BE2C (cell line): ENCODE data around the gene CKMT2.

ENCODE experiments used
- DNase-seq: peaks from one replicate; pipeline ENCODE4 v3.0.0-alpha.2; 2020
- H3K27me3 ChIP-seq: fragments of 250-450 bp; sonication (Bioruptor Pico); 2 replicates; pipeline ENCODE4 v1.5.1; 2020; ENCODE audit warnings: mild to moderate bottlenecking
- H3K36me3 ChIP-seq: fragments of 250-450 bp; sonication (Bioruptor Pico); 2 replicates; pipeline ENCODE4 v1.5.1; 2020; ENCODE audit warnings: mild to moderate bottlenecking
- H3K4me1 ChIP-seq: fragments of 250-450 bp; sonication (Bioruptor Pico); 2 replicates; pipeline ENCODE4 v1.5.1; 2020
- H3K4me3 ChIP-seq: 2 replicates; pipeline ENCODE4 v1.5.1; 2011; ENCODE audit warnings: low read depth, low read length
- H3K9me3 ChIP-seq: fragments of 250-450 bp; sonication (Bioruptor Pico); 2 replicates; pipeline ENCODE4 v1.5.1; 2020
- CTCF ChIP-seq: IDR thresholded peaks from 2 replicates; pipeline ENCODE4 v1.5.1; 2012; ENCODE audit warnings: mild to moderate bottlenecking, low read depth, low read length

The CKMT2 gene

GRCh38 chr5:81209386-81209785 lies 23.7 kb upstream of the CKMT2 start:
- H3K27me3 ChIP-seq, result no peaks in the 10 kb centered on the region
- no peak for DNase-seq
- no peaks in the 10 kb centered on the region for H3K4me1 ChIP-seq
- TF ChIP-seq CTCF, result no peak
- no peaks in the 10 kb centered on the region for H3K36me3 ChIP-seq
- no peaks in the 10 kb centered on the region for H3K9me3 ChIP-seq
- H3K4me3 ChIP-seq, result no peak overlapping the region

GRCh38 chr5:81209869-81210493 lies 23.1 kb upstream of the CKMT2 start:
- Histone ChIP-seq H3K4me1 (no peaks in the 10 kb centered on the region), H3K9me3 (no peaks in the 10 kb centered on the region), H3K27me3 (no peaks in the 10 kb centered on the region), H3K36me3 (no peaks in the 10 kb centered on the region), H3K4me3 (no peak overlapping the region)
- no peak for TF ChIP-seq CTCF
- DNase-seq, result no peak

- Histone ChIP-seq H3K4me1 (no peaks in the 10 kb centered on the region), H3K9me3 (no peaks in the 10 kb centered on the region), H3K4me3 (no peak overlapping the region), H3K36me3 (no peaks in the 10 kb centered on the region), H3K27me3 (no peaks in the 10 kb centered on the region)
- DNase-seq, result no peak
- TF ChIP-seq CTCF, result no peak
Measured at GRCh38 chr5:81212211-81212751, 20.8 kb upstream of the CKMT2 start.

- H3K4me3 ChIP-seq, result no peak overlapping the region
- no peaks in the 10 kb centered on the region for H3K36me3 ChIP-seq
- no peaks in the 10 kb centered on the region for H3K9me3 ChIP-seq
- DNase-seq, result no peak
- TF ChIP-seq CTCF, result no peak
- H3K4me1 ChIP-seq, result no peaks in the 10 kb centered on the region
- no peaks in the 10 kb centered on the region for H3K27me3 ChIP-seq
Measured at GRCh38 chr5:81213070-81213469, 20.1 kb upstream of the CKMT2 start.

- Histone ChIP-seq H3K4me1 (no peaks in the 10 kb centered on the region), H3K4me3 (no peak overlapping the region), H3K36me3 (no peaks in the 10 kb centered on the region), H3K9me3 (no peaks in the 10 kb centered on the region), H3K27me3 (no peaks in the 10 kb centered on the region)
- TF ChIP-seq CTCF, result no peak
- DNase-seq, result no peak
Measured at GRCh38 chr5:81214848-81215247, 18.3 kb upstream of the CKMT2 start.

- no peaks in the 10 kb centered on the region for H3K27me3 ChIP-seq
- no peaks in the 10 kb centered on the region for H3K36me3 ChIP-seq
- H3K4me1 ChIP-seq, result no peaks in the 10 kb centered on the region
- no peak overlapping the region for H3K4me3 ChIP-seq
- TF ChIP-seq CTCF, result no peak
- DNase-seq, result no peak
- no peaks in the 10 kb centered on the region for H3K9me3 ChIP-seq
Measured at GRCh38 chr5:81216152-81216551, 17.0 kb upstream of the CKMT2 start.
